GM12878 (cell line): ENCODE results near the gene MARS2. TPM values are rescaled to one million over a fixed set of nuclear protein-coding genes. Genes with fewer than 3 reads are reported as not detected.

ENCODE experiments used
- polyA plus RNA-seq, 11 experiments: library from polyadenylated mRNA; depleted of rRNA in 4 of 11; unstranded in 6 of 11; stranded (reverse) in 5 of 11; fragments of >200 nt; fragmentation: Nextera tagmentation in 4 of 11; fragmentation: Illumina TruSeq in 1 of 11; extraction: Ambion mirVana in 4 of 11; extraction: Trizol in 1 of 11; gene quantifications; 1 replicate in 1 of 11; 2 replicates in 10 of 11; pipeline versions ENCODE4 v1.2.1 to v1.2.3, GENCODE V29; 2011 to 2016; ENCODE audit warnings: inconsistent platforms in 2 of 11, missing spikeins in 2 of 11, low read depth in 1 of 11
- total RNA-seq, 4 experiments: library from RNA; depleted of rRNA in 3 of 4; stranded (reverse); fragments of >200 nt in 3 of 4; fragmentation: Illumina TruSeq in 1 of 4; extraction: Trizol in 1 of 4; gene quantifications; 2 replicates each; pipeline versions ENCODE4 v1.2.1 to v1.2.3, GENCODE V29; 2013 to 2021

Gene MARS2
- total and polyA plus RNA-seq, 10 of the 15 experiments (the other 5 are each of a cell fraction or from before 2014, with no cell fraction given), result 4.0 to 22.7 (median 18.5) TPM

Other genes with a start within 250 kb of the MARS2 start
- gene HSPD1, start 205.5 kb upstream of the MARS2 start, total RNA-seq (2014; rRNA removed), result 345 and 394 TPM in 2 replicates
- gene HSPD1, start 205.5 kb upstream of the MARS2 start, total RNA-seq (2014; rRNA removed; fragmentation: Illumina TruSeq; extraction: Trizol), result 701 and 730 TPM in 2 replicates
- 578 and 595 TPM in 2 replicates for gene HSPD1, start 205.5 kb upstream of the MARS2 start, total RNA-seq (2021)
- gene HSPD1, start 205.5 kb upstream of the MARS2 start, polyA plus RNA-seq (2011; rRNA removed), result 529 and 804 TPM in 2 replicates
- gene HSPD1, start 205.5 kb upstream of the MARS2 start, polyA plus RNA-seq (2014; fragmentation: Illumina TruSeq; extraction: Trizol), result 812 and 992 TPM in 2 replicates
- gene HSPD1, start 205.5 kb upstream of the MARS2 start, polyA plus RNA-seq (2014; fragmentation: Nextera tagmentation; extraction: Ambion mirVana), result 100 to 1,000 TPM; 659 to 997 TPM
- gene HSPD1, start 205.5 kb upstream of the MARS2 start, polyA plus RNA-seq (2014; rRNA removed), result 430 and 462 TPM in 2 replicates
- 1,000 to 10,000 TPM; 1,157 to 1,169 TPM for gene HSPD1, start 205.5 kb upstream of the MARS2 start, polyA plus RNA-seq (2016; fragmentation: Nextera tagmentation; extraction: Ambion mirVana)
- 210 and 211 TPM in 2 replicates for gene HSPE1, start 205.0 kb upstream of the MARS2 start, total RNA-seq (2014; rRNA removed)
- gene HSPE1, start 205.0 kb upstream of the MARS2 start, total RNA-seq (2014; rRNA removed; fragmentation: Illumina TruSeq; extraction: Trizol), result 421 and 442 TPM in 2 replicates
- 174 and 180 TPM in 2 replicates for gene HSPE1, start 205.0 kb upstream of the MARS2 start, total RNA-seq (2021)
- gene HSPE1, start 205.0 kb upstream of the MARS2 start, polyA plus RNA-seq (2011; rRNA removed), result 259 and 411 TPM in 2 replicates
- 498 and 661 TPM in 2 replicates for gene HSPE1, start 205.0 kb upstream of the MARS2 start, polyA plus RNA-seq (2014; fragmentation: Illumina TruSeq; extraction: Trizol)
- gene HSPE1, start 205.0 kb upstream of the MARS2 start, polyA plus RNA-seq (2014; fragmentation: Nextera tagmentation; extraction: Ambion mirVana), result 100 to 1,000 TPM; 872 to 988 TPM
- gene HSPE1, start 205.0 kb upstream of the MARS2 start, polyA plus RNA-seq (2014; rRNA removed), result 488 and 513 TPM in 2 replicates
- 1,000 to 10,000 TPM; 1,051 to 1,096 TPM for gene HSPE1, start 205.0 kb upstream of the MARS2 start, polyA plus RNA-seq (2016; fragmentation: Nextera tagmentation; extraction: Ambion mirVana)
- 16.8 and 23.0 TPM in 2 replicates for gene MOB4, start 189.3 kb upstream of the MARS2 start, total RNA-seq (2014; rRNA removed)
- 23.7 and 24.9 TPM in 2 replicates for gene MOB4, start 189.3 kb upstream of the MARS2 start, total RNA-seq (2014; rRNA removed; fragmentation: Illumina TruSeq; extraction: Trizol)
- gene MOB4, start 189.3 kb upstream of the MARS2 start, total RNA-seq (2021), result 13.5 and 16.1 TPM in 2 replicates
- 36.6 and 75.5 TPM in 2 replicates for gene MOB4, start 189.3 kb upstream of the MARS2 start, polyA plus RNA-seq (2011; rRNA removed)
- gene MOB4, start 189.3 kb upstream of the MARS2 start, polyA plus RNA-seq (2014; fragmentation: Illumina TruSeq; extraction: Trizol), result 17.0 and 22.1 TPM in 2 replicates
- gene MOB4, start 189.3 kb upstream of the MARS2 start, polyA plus RNA-seq (2014; fragmentation: Nextera tagmentation; extraction: Ambion mirVana), result 10 to 100 TPM; 40.6 to 43.4 TPM
- gene MOB4, start 189.3 kb upstream of the MARS2 start, polyA plus RNA-seq (2014; rRNA removed), result 17.1 and 28.2 TPM in 2 replicates
- gene MOB4, start 189.3 kb upstream of the MARS2 start, polyA plus RNA-seq (2016; fragmentation: Nextera tagmentation; extraction: Ambion mirVana), result 10 to 100 TPM; 42.2 to 44.2 TPM
- gene RFTN2, start 29.8 kb upstream of the MARS2 start, total RNA-seq (2014; rRNA removed), result not detected in 2 replicates
- not detected in 2 replicates for gene RFTN2, start 29.8 kb upstream of the MARS2 start, total RNA-seq (2014; rRNA removed; fragmentation: Illumina TruSeq; extraction: Trizol)
- not detected in 2 replicates for gene RFTN2, start 29.8 kb upstream of the MARS2 start, total RNA-seq (2021)
- gene RFTN2, start 29.8 kb upstream of the MARS2 start, polyA plus RNA-seq (2011; rRNA removed), result not detected in 2 replicates
- gene RFTN2, start 29.8 kb upstream of the MARS2 start, polyA plus RNA-seq (2014; fragmentation: Illumina TruSeq; extraction: Trizol), result not detected in 2 replicates
- not detected for gene RFTN2, start 29.8 kb upstream of the MARS2 start, polyA plus RNA-seq (2014; fragmentation: Nextera tagmentation; extraction: Ambion mirVana)
- not detected in 2 replicates for gene RFTN2, start 29.8 kb upstream of the MARS2 start, polyA plus RNA-seq (2014; rRNA removed)
- under 1 TPM; 0.09 to 0.23 TPM for gene RFTN2, start 29.8 kb upstream of the MARS2 start, polyA plus RNA-seq (2016; fragmentation: Nextera tagmentation; extraction: Ambion mirVana)
- 0.05 TPM in 1 of 2 replicates, not detected in the other for gene BOLL, start 80.0 kb downstream of the MARS2 start, total RNA-seq (2014; rRNA removed)
- gene BOLL, start 80.0 kb downstream of the MARS2 start, total RNA-seq (2014; rRNA removed; fragmentation: Illumina TruSeq; extraction: Trizol), result not detected in 2 replicates
- gene BOLL, start 80.0 kb downstream of the MARS2 start, total RNA-seq (2021), result not detected in 2 replicates
- not detected in 2 replicates for gene BOLL, start 80.0 kb downstream of the MARS2 start, polyA plus RNA-seq (2011; rRNA removed)
- gene BOLL, start 80.0 kb downstream of the MARS2 start, polyA plus RNA-seq (2014; fragmentation: Illumina TruSeq; extraction: Trizol), result not detected in 2 replicates
- under 1 TPM in 1 of 2 experiments, not detected in 1; 0.05 TPM for gene BOLL, start 80.0 kb downstream of the MARS2 start, polyA plus RNA-seq (2014; fragmentation: Nextera tagmentation; extraction: Ambion mirVana)
- gene BOLL, start 80.0 kb downstream of the MARS2 start, polyA plus RNA-seq (2014; rRNA removed), result not detected in 2 replicates
- not detected for gene BOLL, start 80.0 kb downstream of the MARS2 start, polyA plus RNA-seq (2016; fragmentation: Nextera tagmentation; extraction: Ambion mirVana)
- 0.22 and 0.23 TPM in 2 replicates for gene PLCL1, start 99.2 kb downstream of the MARS2 start, total RNA-seq (2014; rRNA removed)
- gene PLCL1, start 99.2 kb downstream of the MARS2 start, total RNA-seq (2014; rRNA removed; fragmentation: Illumina TruSeq; extraction: Trizol), result 0.23 and 0.49 TPM in 2 replicates
- 0.40 and 0.46 TPM in 2 replicates for gene PLCL1, start 99.2 kb downstream of the MARS2 start, total RNA-seq (2021)
- 1.5 and 2.3 TPM in 2 replicates for gene PLCL1, start 99.2 kb downstream of the MARS2 start, polyA plus RNA-seq (2011; rRNA removed)
- gene PLCL1, start 99.2 kb downstream of the MARS2 start, polyA plus RNA-seq (2014; fragmentation: Illumina TruSeq; extraction: Trizol), result 0.34 and 0.59 TPM in 2 replicates
- gene PLCL1, start 99.2 kb downstream of the MARS2 start, polyA plus RNA-seq (2014; fragmentation: Nextera tagmentation; extraction: Ambion mirVana), result under 1 TPM; 0.03 to 0.05 TPM
- 0.10 and 0.20 TPM in 2 replicates for gene PLCL1, start 99.2 kb downstream of the MARS2 start, polyA plus RNA-seq (2014; rRNA removed)
- under 1 TPM; 0.05 to 0.11 TPM for gene PLCL1, start 99.2 kb downstream of the MARS2 start, polyA plus RNA-seq (2016; fragmentation: Nextera tagmentation; extraction: Ambion mirVana)